OCI-LY1 (cell line): ENCODE data around the gene CGB2.

ENCODE experiments used
- H2AFZ ChIP-seq: fragments of 200-600 bp; sonication (generic), shearing (Covaris generic); 2 replicates; pipeline ENCODE4 v1.6.0; 2014; ENCODE audit warnings: antibody characterized with exemption, mild to moderate bottlenecking, low read length
- H3F3A ChIP-seq: fragments of 200-600 bp; sonication (generic), shearing (Covaris generic); 2 replicates; pipeline ENCODE4 v1.6.0; 2014; ENCODE audit warnings: mild to moderate bottlenecking, antibody characterized with exemption, low read length, moderate library complexity; ENCODE audit not compliant: insufficient read depth
- H3K27ac ChIP-seq: fragments of 200-600 bp; sonication (generic); 2 replicates; pipeline ENCODE4 v1.5.1; 2014; ENCODE audit warnings: low read length, mixed run types, mild to moderate bottlenecking, low read depth; ENCODE audit not compliant: poor library complexity, severe bottlenecking
- H3K27me3 ChIP-seq: fragments of 200-600 bp; sonication (generic); 2 replicates; pipeline ENCODE4 v1.6.0; 2014; ENCODE audit warnings: antibody characterized with exemption, mild to moderate bottlenecking, low read length, moderate library complexity; ENCODE audit not compliant: insufficient read depth
- H3K36me3 ChIP-seq: fragments of 200-600 bp; sonication (generic); 2 replicates; pipeline ENCODE4 v1.6.1; 2014; ENCODE audit warnings: mild to moderate bottlenecking, antibody characterized with exemption, low read length, moderate library complexity, mixed read lengths; ENCODE audit not compliant: insufficient read depth
- H3K4me1 ChIP-seq: fragments of 200-600 bp; sonication (generic); 2 replicates; pipeline ENCODE4 v1.5.1; 2014; ENCODE audit warnings: mild to moderate bottlenecking, low read length, moderate library complexity; ENCODE audit not compliant: insufficient read depth, severe bottlenecking
- H3K4me2 ChIP-seq: fragments of 200-600 bp; sonication (generic), shearing (Covaris generic); 2 replicates; pipeline ENCODE4 v1.6.1; 2014; ENCODE audit warnings: low read length
- H3K4me3 ChIP-seq: fragments of 200-600 bp; sonication (generic); 2 replicates; pipeline ENCODE4 v1.5.1; 2014; ENCODE audit warnings: low read length, low read depth, mild to moderate bottlenecking, mixed read lengths; ENCODE audit not compliant: poor library complexity, severe bottlenecking
- H3K79me2 ChIP-seq: fragments of 200-600 bp; shearing (Covaris generic); 2 replicates; pipeline ENCODE4 v1.6.1; 2016; ENCODE audit warnings: mixed run types, low read length, mixed read lengths; ENCODE audit not compliant: insufficient read depth
- H3K9ac ChIP-seq: fragments of 200-600 bp; sonication (generic), shearing (Covaris generic); 2 replicates; pipeline ENCODE4 v1.6.1; 2014; ENCODE audit warnings: mild to moderate bottlenecking, low read length, mixed read lengths
- H3K9me2 ChIP-seq: fragments of 200-600 bp; sonication (generic), shearing (Covaris generic); 2 replicates; pipeline ENCODE4 v1.6.1; 2014; ENCODE audit warnings: low read depth, mild to moderate bottlenecking, low read length, mixed read lengths
- H3K9me3 ChIP-seq: fragments of 200-600 bp; shearing (Covaris generic); 2 replicates; pipeline ENCODE4 v1.6.1; 2014; ENCODE audit warnings: low read length, mixed read lengths
- H4K20me1 ChIP-seq: fragments of 200-600 bp; sonication (generic), shearing (Covaris generic); 2 replicates; pipeline ENCODE4 v1.6.0; 2016; ENCODE audit warnings: mild to moderate bottlenecking, low read length; ENCODE audit not compliant: insufficient read depth
- CTCF ChIP-seq: fragments of 200-600 bp; sonication (generic), shearing (Covaris generic); IDR thresholded peaks from 2 replicates; pipeline ENCODE4 v1.5.1; 2017; ENCODE audit warnings: mild to moderate bottlenecking, antibody characterized with exemption, low read length, moderate library complexity, mixed read lengths
- EZH2 ChIP-seq: fragments of 200-600 bp; sonication (generic), shearing (Covaris generic); IDR thresholded peaks from 2 replicates; pipeline ENCODE4 v1.8.0; 2017; ENCODE audit warnings: borderline replicate concordance, mixed run types, mild to moderate bottlenecking, antibody characterized with exemption, low read length, moderate library complexity, mixed read lengths

The CGB2 gene

GRCh38 chr19:49069026-49069425, 37.3 kb downstream of the CGB2 start:
- H3K4me3 ChIP-seq, result no peak overlapping the region
- no peak overlapping the region for H2AFZ ChIP-seq
- H3K27ac ChIP-seq, result no peak overlapping the region
- H3K4me1 ChIP-seq, result no peaks in the 10 kb centered on the region
- H3K36me3 ChIP-seq, result no peaks in the 10 kb centered on the region
- H3K79me2 ChIP-seq, result no peaks in the 10 kb centered on the region
- H3K9me3 ChIP-seq, result no peaks in the 10 kb centered on the region
- no peak for TF ChIP-seq CTCF
- TF ChIP-seq EZH2, result no peak
- no peaks in the 10 kb centered on the region for H3K9me2 ChIP-seq
- H3K9ac ChIP-seq, result no peak overlapping the region
- no peaks in the 10 kb centered on the region for H4K20me1 ChIP-seq
- peaks cover 14% of the 10 kb centered on the region for H3K27me3 ChIP-seq
- no peak overlapping the region for H3K4me2 ChIP-seq
- no peaks in the 10 kb centered on the region for H3F3A ChIP-seq

DNA sequence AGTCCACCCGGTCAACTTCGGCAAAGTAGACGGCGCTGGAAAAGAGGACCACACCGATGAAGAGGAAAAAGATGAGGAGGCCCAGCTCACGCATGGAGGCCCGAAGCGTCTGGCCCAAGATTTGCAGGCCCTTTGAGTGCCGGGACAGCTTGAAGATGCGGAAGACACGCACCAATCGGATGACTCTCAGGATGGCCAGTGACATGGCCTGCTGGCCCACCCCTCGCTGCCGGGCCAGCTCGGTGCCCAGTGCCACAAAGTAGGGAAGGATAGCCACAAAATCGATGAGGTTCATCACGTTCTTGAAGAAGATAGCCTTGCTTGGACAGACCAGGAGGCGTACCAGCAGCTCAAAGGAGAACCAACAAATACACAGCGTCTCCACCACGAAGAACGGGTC, 38.7 kb downstream of the CGB2 start:
- no peaks in the 10 kb centered on the region for H3K9me2 ChIP-seq
- H3K4me3 ChIP-seq, result no peak overlapping the region
- no peak overlapping the region for H3K9ac ChIP-seq
- H4K20me1 ChIP-seq, result no peaks in the 10 kb centered on the region
- no peaks in the 10 kb centered on the region for H3K4me1 ChIP-seq
- H3F3A ChIP-seq, result no peaks in the 10 kb centered on the region
- no peak overlapping the region for H2AFZ ChIP-seq
- TF ChIP-seq CTCF (no peak), EZH2 (no peak)
- H3K79me2 ChIP-seq, result no peaks in the 10 kb centered on the region
- H3K27ac ChIP-seq, result no peak overlapping the region
- no peaks in the 10 kb centered on the region for H3K9me3 ChIP-seq
- no peaks in the 10 kb centered on the region for H3K36me3 ChIP-seq
- H3K27me3 ChIP-seq, result peaks cover 12% of the 10 kb centered on the region
- H3K4me2 ChIP-seq, result no peak overlapping the region

GRCh38 chr19:49071860-49072547, 40.3 kb downstream of the CGB2 start:
- Histone ChIP-seq H3K4me3 (no peak overlapping the region), H3K4me2 (no peak overlapping the region), H3K9ac (no peak overlapping the region)

More at GRCh38 chr19:49071860-49072547, 40.3 kb downstream of the CGB2 start:
- H3K27ac ChIP-seq, result no peak overlapping the region
- H3K4me1 ChIP-seq, result no peaks in the 10 kb centered on the region
- no peak for TF ChIP-seq CTCF
- TF ChIP-seq EZH2, result no peak
- H3K9me2 ChIP-seq, result no peaks in the 10 kb centered on the region
- no peaks in the 10 kb centered on the region for H3K36me3 ChIP-seq
- H2AFZ ChIP-seq, result no peak overlapping the region
- H4K20me1 ChIP-seq, result no peaks in the 10 kb centered on the region
- no peaks in the 10 kb centered on the region for H3K79me2 ChIP-seq
- H3F3A ChIP-seq, result no peaks in the 10 kb centered on the region
- no peaks in the 10 kb centered on the region for H3K9me3 ChIP-seq
- peaks cover 10% of the 10 kb centered on the region for H3K27me3 ChIP-seq
